Lung (tissue), 12 donors: ENCODE data around the gene ASIC5. TPM values are rescaled to one million over a fixed set of nuclear protein-coding genes. Genes with fewer than 3 reads are reported as not detected.

Experiments used
- ATAC-seq: fragments of 200-7000 bp; cut with Tn5 transposase; one replicate; pipeline ENCODE4 v1.9.1; 2020; ENCODE audit warnings: moderate number of reproducible peaks; ENCODE audit not compliant: insufficient read depth, low FRiP score
- DNase-seq, 3 donors: peaks; one replicate each; pipeline ENCODE4 v3.0.0-alpha.2; 2013 to 2017
- H3K27ac ChIP-seq, 2 donors: one replicate each; pipeline ENCODE4 v1.5.1; 2013; ENCODE audit warnings: mild to moderate bottlenecking in 2 of 2, moderate library complexity in 2 of 2, control low read depth in 1 of 2, inconsistent platforms in 1 of 2, low read depth in 1 of 2, low read length in 1 of 2
- H3K27me3 ChIP-seq, 3 donors: one replicate each; pipeline ENCODE4 v1.5.1; 2013; ENCODE audit warnings: low read length in 2 of 3; ENCODE audit not compliant: control insufficient read depth in 3 of 3, insufficient read depth in 3 of 3
- H3K36me3 ChIP-seq, 4 donors: one replicate each; pipeline ENCODE4 v1.5.1; 2013; ENCODE audit warnings: low read length in 4 of 4, mild to moderate bottlenecking in 1 of 4, moderate library complexity in 1 of 4; ENCODE audit not compliant: control insufficient read depth in 4 of 4, insufficient read depth in 4 of 4
- H3K4me1 ChIP-seq, 5 donors: one replicate each; pipeline ENCODE4 v1.5.1; 2013; ENCODE audit warnings: low read length in 5 of 5, mild to moderate bottlenecking in 2 of 5, moderate library complexity in 1 of 5; ENCODE audit not compliant: control insufficient read depth in 5 of 5, insufficient read depth in 5 of 5
- H3K4me3 ChIP-seq: one replicate; pipeline ENCODE4 v1.5.1; 2013; ENCODE audit warnings: mild to moderate bottlenecking, control low read depth, moderate library complexity
- H3K9ac ChIP-seq, 2 donors: one replicate each; pipeline ENCODE4 v1.5.1; 2013; ENCODE audit warnings: low read length in 2 of 2, control low read depth in 1 of 2; ENCODE audit not compliant: insufficient read depth in 1 of 2
- H3K9me3 ChIP-seq, 4 donors: one replicate each; pipeline ENCODE4 v1.5.1; 2013; ENCODE audit warnings: low read length in 3 of 4, mild to moderate bottlenecking in 1 of 4, moderate library complexity in 1 of 4; ENCODE audit not compliant: control insufficient read depth in 4 of 4, insufficient read depth in 3 of 4
- CTCF ChIP-seq: IDR thresholded peaks from 2 replicates; pipeline ENCODE4 v1.5.1; 2012; ENCODE audit warnings: mild to moderate bottlenecking; ENCODE audit errors: control extremely low read depth, extremely low read depth
- WGBS, 2 donors: extraction: QIAGEN DNeasy Blood & Tissue Kit; methylation state at CpG; one replicate each; pipeline ENCODE4 v1.1.7; 2013; 5-methylcytosine and 5-hydroxymethylcytosine counted together
- polyA plus RNA-seq, 2 donors: library from polyadenylated mRNA; stranded (reverse); fragments of 200-250 nt; gene quantifications; one replicate each; pipeline ENCODE4 v1.2.1, GENCODE V29; 2013
- total RNA-seq, 2 donors: library from RNA; depleted of rRNA in 1 of 2; stranded (reverse); fragments of >200 nt in 1 of 2; gene quantifications; one replicate each; pipeline ENCODE4 v1.2.1, GENCODE V29; 2014 to 2021
- donor health status: control.
- donor health status: control.
- donor health status: Bipolar disorder and iron deficiency.
- donor health status: healthy.
- donor health status: DM: yes; HTN: yes; CAD: no.

Gene ASIC5
- total and polyA plus RNA-seq, 4 donors, result not detected

GRCh38 chr4:155809835-155810234 lies 56.2 kb downstream of the ASIC5 start:
- ATAC-seq (peak; percentile 82), DNase-seq (peak in 2 of 3 donors; percentile 90 to 91)
- H3K27me3 ChIP-seq, result no peaks in the 10 kb centered on the region

GRCh38 chr4:155807021-155807420 lies 59.1 kb downstream of the ASIC5 start:
- no peak overlapping the region for H3K9ac ChIP-seq
- no peak overlapping the region for H3K27ac ChIP-seq
- no peaks in the 10 kb centered on the region for H3K9me3 ChIP-seq
- 57 to 74% methylated on average over 1 of the region's 1 CpG for WGBS, 2 donors
- H3K4me1 ChIP-seq, result peaks cover 0 to 6% (median 0%) of the 10 kb centered on the region in 5 donors
- ATAC-seq, result no peak
- H3K27me3 ChIP-seq, result no peaks in the 10 kb centered on the region
- DNase-seq, result no peak
- TF ChIP-seq CTCF, result no peak
- H3K4me3 ChIP-seq, result no peak overlapping the region
- peaks cover 2 to 35% (median 12%) of the 10 kb centered on the region in 4 donors for H3K36me3 ChIP-seq

More at GRCh38 chr4:155809835-155810234, 56.2 kb downstream of the ASIC5 start:
- peak; percentile 35 for TF ChIP-seq CTCF
- Histone ChIP-seq H3K9ac (no peak overlapping the region), H3K4me1 (no peaks in the 10 kb centered on the region), H3K36me3 (peaks cover 0 to 14% (median 6%) of the 10 kb centered on the region in 4 donors), H3K27ac (no peak overlapping the region), H3K4me3 (no peak overlapping the region), H3K9me3 (no peaks in the 10 kb centered on the region)
- 84 to 92% methylated on average over 1 of the region's 1 CpG for WGBS, 2 donors

- no peaks in the 10 kb centered on the region for H3K9me3 ChIP-seq
- WGBS, 2 donors, result 92 to 100% methylated on average over 1 of the region's 1 CpG
- DNase-seq (no peak), ATAC-seq (no peak)
- H3K36me3 ChIP-seq, result peaks cover 2 to 50% (median 19%) of the 10 kb centered on the region in 4 donors
- no peak overlapping the region for H3K4me3 ChIP-seq
- no peak overlapping the region for H3K9ac ChIP-seq
- H3K4me1 ChIP-seq, result peaks cover 0 to 8% (median 0%) of the 10 kb centered on the region in 5 donors
- no peak for TF ChIP-seq CTCF
- no peak overlapping the region for H3K27ac ChIP-seq
- no peaks in the 10 kb centered on the region for H3K27me3 ChIP-seq
Observed at GRCh38 chr4:155805016-155805415, 61.1 kb downstream of the ASIC5 start.
